ENCODE data around the gene CCSER1.

The CCSER1 gene

GRCh38 chr4:90570615-90571014 lies 443.4 kb downstream of the CCSER1 start:
- no peak for DNase-seq (ENCODE audit: low spot score)

- no peak for DNase-seq (ENCODE audit: low spot score)
These were observed 445.8 kb downstream of the CCSER1 start for GRCh38 chr4:90572996-90573395.

- DNase-seq (ENCODE audit: low spot score) = no peak
These were observed 448.2 kb downstream of the CCSER1 start for GRCh38 chr4:90575371-90575770.

GRCh38 chr4:90580326-90580725 lies 453.1 kb downstream of the CCSER1 start:
- no peak for DNase-seq (ENCODE audit: low spot score)

- no peak for DNase-seq (ENCODE audit: low spot score)
These were observed 454.9 kb downstream of the CCSER1 start for GRCh38 chr4:90582087-90582486.

- DNase-seq (ENCODE audit: low spot score) = no peak
These were observed 456.9 kb downstream of the CCSER1 start for GRCh38 chr4:90584051-90584450.

- no peak for DNase-seq (ENCODE audit: low spot score)
These were observed 458.8 kb downstream of the CCSER1 start for GRCh38 chr4:90585961-90586360.

GRCh38 chr4:90586799-90587198 lies 459.6 kb downstream of the CCSER1 start:
- DNase-seq (ENCODE audit: low spot score) = no peak

GRCh38 chr4:90597927-90598326 lies 470.7 kb downstream of the CCSER1 start:
- DNase-seq (ENCODE audit: low spot score) = no peak

- no peak for DNase-seq (ENCODE audit: low spot score)
These were observed 471.5 kb downstream of the CCSER1 start for GRCh38 chr4:90598741-90599140.

GRCh38 chr4:90602726-90603125 lies 475.5 kb downstream of the CCSER1 start:
- DNase-seq (ENCODE audit: low spot score) = no peak

GRCh38 chr4:90603540-90603939 lies 476.3 kb downstream of the CCSER1 start:
- DNase-seq (ENCODE audit: low spot score) = no peak

- DNase-seq (ENCODE audit: low spot score) = no peak
These were observed 479.6 kb downstream of the CCSER1 start for GRCh38 chr4:90606781-90607180.

GRCh38 chr4:90614371-90614770 lies 487.2 kb downstream of the CCSER1 start:
- no peak for DNase-seq (ENCODE audit: low spot score)

- DNase-seq (ENCODE audit: low spot score) = no peak
These were observed 493.9 kb downstream of the CCSER1 start for GRCh38 chr4:90621080-90621479.

GRCh38 chr4:90624781-90625180 lies 497.6 kb downstream of the CCSER1 start:
- no peak for DNase-seq (ENCODE audit: low spot score)

- no peak for DNase-seq (ENCODE audit: low spot score)
These were observed 514.8 kb downstream of the CCSER1 start for GRCh38 chr4:90641861-90642599.

- no peak for DNase-seq (ENCODE audit: low spot score)
These were observed 516.0 kb downstream of the CCSER1 start for GRCh38 chr4:90643156-90643555.

GRCh38 chr4:90648311-90648710 lies 521.1 kb downstream of the CCSER1 start:
- DNase-seq (ENCODE audit: low spot score) = no peak

- no peak for DNase-seq (ENCODE audit: low spot score)
These were observed 521.6 kb downstream of the CCSER1 start for GRCh38 chr4:90648791-90649190.

GRCh38 chr4:90660672-90661071 lies 533.5 kb downstream of the CCSER1 start:
- DNase-seq (ENCODE audit: low spot score) = no peak

- DNase-seq (ENCODE audit: low spot score) = no peak
These were observed 543.0 kb downstream of the CCSER1 start for GRCh38 chr4:90670183-90670582.

GRCh38 chr4:90689739-90690138 lies 562.5 kb downstream of the CCSER1 start:
- no peak for DNase-seq (ENCODE audit: low spot score)

GRCh38 chr4:90695411-90695810 lies 568.2 kb downstream of the CCSER1 start:
- no peak for DNase-seq (ENCODE audit: low spot score)
